GM21528 (cell line): Measurements from ENCODE around the gene XYLT1.
"Not testable (repeated sequence)": the region's sequence is repeated elsewhere in the genome, so short reads cannot be mapped to it uniquely, and the experiment has no call there.

ENCODE experiments used
- ATAC-seq: cut with Tn5 transposase; IDR thresholded peaks from one replicate; pipeline ENCODE4 v1.9.1; 2021; ENCODE audit warnings: mild to moderate bottlenecking, moderate library complexity; ENCODE audit not compliant: unreplicated experiment, low FRiP score

Gene XYLT1

GRCh38 chr16:17470908-17471718, at the start of gene XYLT1:
Gene XYLT1, minus strand, starts transcription at chr16:17470960. Its CDS starts 164 bp downstream, at chr16:17470796.
- no peak for ATAC-seq

GRCh38 chr16:17520111-17520510, 49.4 kb upstream of the XYLT1 start:
- ATAC-seq, result no peak

GRCh38 chr16:17519101-17519955, 48.6 kb upstream of the XYLT1 start:
- no peak for ATAC-seq

- ATAC-seq, result no peak
Measured at GRCh38 chr16:17518441-17518840, 47.7 kb upstream of the XYLT1 start.

- ATAC-seq, result no peak
Measured at GRCh38 chr16:17515421-17516210, 44.9 kb upstream of the XYLT1 start.

GRCh38 chr16:17512636-17513220, 42.0 kb upstream of the XYLT1 start:
- no peak for ATAC-seq

- ATAC-seq, result no peak
Measured at GRCh38 chr16:17511340-17511739, 40.6 kb upstream of the XYLT1 start.

- no peak for ATAC-seq
Measured at GRCh38 chr16:17510567-17510966, 39.8 kb upstream of the XYLT1 start.

- ATAC-seq, result no peak
Measured at GRCh38 chr16:17509194-17509593, 38.4 kb upstream of the XYLT1 start.

- no peak for ATAC-seq
Measured at GRCh38 chr16:17508303-17508702, 37.5 kb upstream of the XYLT1 start.

- ATAC-seq, result not testable (repeated sequence)
Measured at GRCh38 chr16:17507516-17507915, 36.8 kb upstream of the XYLT1 start.

GRCh38 chr16:17505828-17506227, 35.1 kb upstream of the XYLT1 start:
- ATAC-seq, result not testable (repeated sequence)

- no peak for ATAC-seq
Measured at GRCh38 chr16:17504050-17504449, 33.3 kb upstream of the XYLT1 start.

- no peak for ATAC-seq
Measured at GRCh38 chr16:17503331-17503730, 32.6 kb upstream of the XYLT1 start.

GRCh38 chr16:17501321-17501720, 30.6 kb upstream of the XYLT1 start:
- no peak for ATAC-seq

- ATAC-seq, result no peak
Measured at GRCh38 chr16:17499223-17499902, 28.6 kb upstream of the XYLT1 start.

GRCh38 chr16:17497648-17498047, 26.9 kb upstream of the XYLT1 start:
- no peak for ATAC-seq

- no peak for ATAC-seq
Measured at GRCh38 chr16:17496891-17497290, 26.1 kb upstream of the XYLT1 start.

- no peak for ATAC-seq
Measured at GRCh38 chr16:17493012-17493411, 22.3 kb upstream of the XYLT1 start.

GRCh38 chr16:17491140-17491662, 20.4 kb upstream of the XYLT1 start:
- no peak for ATAC-seq
